Loucy (cell line): ENCODE data around the gene DSCAML1.

Experiments used
- CTCF ChIP-seq: fragments of 200-600 bp; sonication (generic); conservative IDR thresholded peaks from 2 replicates; pipeline ENCODE4 v1.5.1; 2014; ENCODE audit warnings: mild to moderate bottlenecking, antibody characterized with exemption, low read length
- EZH2phosphoT487 ChIP-seq: fragments of 200-600 bp; IDR thresholded peaks from 2 replicates; pipeline ENCODE4 v1.6.1; 2018; ENCODE audit warnings: antibody characterized with exemption, mild to moderate bottlenecking, moderate library complexity, borderline replicate concordance

GRCh38 chr11:117547195-117547850 is 249.7 kb downstream of the DSCAML1 start:
- TF ChIP-seq CTCF (no peak), EZH2phosphoT487 (no peak)
